ENCODE measurements around the gene ZNF700.

The ZNF700 gene

GRCh38 chr19:11924886-11925650 lies at the start of gene ZNF700 (continued):
- TF ChIP-seq GFI1B (tag by site-specific recombination; IDR thresholded peaks at IDR 0.05) (no peak), PATZ1 (tag by site-specific recombination; IDR thresholded peaks at IDR 0.05) (peak; percentile 63), OSR2 (tag by site-specific recombination; IDR thresholded peaks at IDR 0.05) (no peak), ZFP3 (tag by site-specific recombination; IDR thresholded peaks at IDR 0.05; ENCODE audit: low read depth) (no peak), ZNF211 (tag by site-specific recombination; IDR thresholded peaks at IDR 0.05; ENCODE audit: low read depth) (no peak), SP2 (tag by site-specific recombination; IDR thresholded peaks at IDR 0.05) (peak; percentile 92), KLF9 (tag by site-specific recombination; IDR thresholded peaks at IDR 0.05; ENCODE audit: low read depth) (peak; percentile 79), ZNF169 (tag by site-specific recombination; IDR thresholded peaks at IDR 0.05) (no peak), ZNF138 (tag by site-specific recombination; IDR thresholded peaks at IDR 0.05; ENCODE audit: borderline replicate concordance) (no peak), ZNF266 (tag by site-specific recombination; IDR thresholded peaks at IDR 0.05; ENCODE audit: low read depth) (no peak), ZNF555 (tag by site-specific recombination; conservative IDR thresholded peaks at IDR 0.05) (no peak), ZNF175 (tag by site-specific recombination; IDR thresholded peaks at IDR 0.05) (no peak), ZNF37A (tag by site-specific recombination; IDR thresholded peaks at IDR 0.05) (no peak), ZNF155 (tag by site-specific recombination; IDR thresholded peaks at IDR 0.05) (no peak), ZNF626 (tag by site-specific recombination; IDR thresholded peaks at IDR 0.05) (no peak), ZNF560 (tag by site-specific recombination; IDR thresholded peaks at IDR 0.05; ENCODE audit: borderline replicate concordance) (no peak), IKZF3 (tag by site-specific recombination; IDR thresholded peaks at IDR 0.05) (no peak), ZNF514 (tag by site-specific recombination; IDR thresholded peaks at IDR 0.05) (no peak), ZNF48 (tag by site-specific recombination; IDR thresholded peaks at IDR 0.05) (no peak), ZNF202 (tag by site-specific recombination; IDR thresholded peaks at IDR 0.05; ENCODE audit: borderline replicate concordance) (no peak), ZNF548 (tag by site-specific recombination; IDR thresholded peaks at IDR 0.05) (no peak), PRDM1 (tag by site-specific recombination; IDR thresholded peaks at IDR 0.05) (no peak), ZXDB (tag by site-specific recombination; IDR thresholded peaks at IDR 0.05) (peak; percentile 69), HOXD13 (CRISPR knock-in tag; IDR thresholded peaks at IDR 0.05; ENCODE audit: borderline replicate concordance) (no peak), TRIM28 (IDR thresholded peaks at IDR 0.05; ENCODE audit: borderline replicate concordance, low read length) (no peak), ZNF112 (tag by site-specific recombination; IDR thresholded peaks at IDR 0.05) (no peak), ZBTB17 (tag by site-specific recombination; IDR thresholded peaks at IDR 0.05) (peak; percentile 40), ZEB2 (tag by site-specific recombination; IDR thresholded peaks at IDR 0.05) (peak; percentile 76)
- TF ChIP-seq, protein P1, sequence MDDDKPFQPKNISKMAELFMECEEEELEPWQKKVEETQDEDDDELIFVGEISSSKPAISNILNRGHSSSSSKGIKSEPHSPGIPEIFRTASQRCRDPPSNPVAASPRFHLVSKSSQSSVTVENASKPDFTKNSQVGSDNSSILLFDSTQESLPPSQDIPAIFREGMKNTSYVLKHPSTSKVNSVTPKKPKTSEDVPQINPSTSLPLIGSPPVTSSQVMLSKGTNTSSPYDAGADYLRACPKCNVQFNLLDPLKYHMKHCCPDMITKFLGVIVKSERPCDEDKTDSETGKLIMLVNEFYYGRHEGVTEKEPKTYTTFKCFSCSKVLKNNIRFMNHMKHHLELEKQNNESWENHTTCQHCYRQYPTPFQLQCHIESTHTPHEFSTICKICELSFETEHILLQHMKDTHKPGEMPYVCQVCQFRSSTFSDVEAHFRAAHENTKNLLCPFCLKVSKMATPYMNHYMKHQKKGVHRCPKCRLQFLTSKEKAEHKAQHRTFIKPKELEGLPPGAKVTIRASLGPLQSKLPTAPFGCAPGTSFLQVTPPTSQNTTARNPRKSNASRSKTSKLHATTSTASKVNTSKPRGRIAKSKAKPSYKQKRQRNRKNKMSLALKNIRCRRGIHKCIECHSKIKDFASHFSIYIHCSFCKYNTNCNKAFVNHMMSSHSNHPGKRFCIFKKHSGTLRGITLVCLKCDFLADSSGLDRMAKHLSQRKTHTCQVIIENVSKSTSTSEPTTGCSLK (tag by site-specific recombination; IDR thresholded peaks at IDR 0.05): no peak
- TF ChIP-seq, protein P2, sequence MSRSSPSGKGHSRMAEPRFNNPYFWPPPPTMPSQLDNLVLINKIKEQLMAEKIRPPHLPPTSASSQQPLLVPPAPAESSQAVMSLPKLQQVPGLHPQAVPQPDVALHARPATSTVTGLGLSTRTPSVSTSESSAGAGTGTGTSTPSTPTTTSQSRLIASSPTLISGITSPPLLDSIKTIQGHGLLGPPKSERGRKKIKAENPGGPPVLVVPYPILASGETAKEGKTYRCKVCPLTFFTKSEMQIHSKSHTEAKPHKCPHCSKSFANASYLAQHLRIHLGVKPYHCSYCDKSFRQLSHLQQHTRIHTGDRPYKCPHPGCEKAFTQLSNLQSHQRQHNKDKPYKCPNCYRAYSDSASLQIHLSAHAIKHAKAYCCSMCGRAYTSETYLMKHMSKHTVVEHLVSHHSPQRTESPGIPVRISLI (tag by site-specific recombination; IDR thresholded peaks at IDR 0.05): no peak
- TF ChIP-seq, protein P3, sequence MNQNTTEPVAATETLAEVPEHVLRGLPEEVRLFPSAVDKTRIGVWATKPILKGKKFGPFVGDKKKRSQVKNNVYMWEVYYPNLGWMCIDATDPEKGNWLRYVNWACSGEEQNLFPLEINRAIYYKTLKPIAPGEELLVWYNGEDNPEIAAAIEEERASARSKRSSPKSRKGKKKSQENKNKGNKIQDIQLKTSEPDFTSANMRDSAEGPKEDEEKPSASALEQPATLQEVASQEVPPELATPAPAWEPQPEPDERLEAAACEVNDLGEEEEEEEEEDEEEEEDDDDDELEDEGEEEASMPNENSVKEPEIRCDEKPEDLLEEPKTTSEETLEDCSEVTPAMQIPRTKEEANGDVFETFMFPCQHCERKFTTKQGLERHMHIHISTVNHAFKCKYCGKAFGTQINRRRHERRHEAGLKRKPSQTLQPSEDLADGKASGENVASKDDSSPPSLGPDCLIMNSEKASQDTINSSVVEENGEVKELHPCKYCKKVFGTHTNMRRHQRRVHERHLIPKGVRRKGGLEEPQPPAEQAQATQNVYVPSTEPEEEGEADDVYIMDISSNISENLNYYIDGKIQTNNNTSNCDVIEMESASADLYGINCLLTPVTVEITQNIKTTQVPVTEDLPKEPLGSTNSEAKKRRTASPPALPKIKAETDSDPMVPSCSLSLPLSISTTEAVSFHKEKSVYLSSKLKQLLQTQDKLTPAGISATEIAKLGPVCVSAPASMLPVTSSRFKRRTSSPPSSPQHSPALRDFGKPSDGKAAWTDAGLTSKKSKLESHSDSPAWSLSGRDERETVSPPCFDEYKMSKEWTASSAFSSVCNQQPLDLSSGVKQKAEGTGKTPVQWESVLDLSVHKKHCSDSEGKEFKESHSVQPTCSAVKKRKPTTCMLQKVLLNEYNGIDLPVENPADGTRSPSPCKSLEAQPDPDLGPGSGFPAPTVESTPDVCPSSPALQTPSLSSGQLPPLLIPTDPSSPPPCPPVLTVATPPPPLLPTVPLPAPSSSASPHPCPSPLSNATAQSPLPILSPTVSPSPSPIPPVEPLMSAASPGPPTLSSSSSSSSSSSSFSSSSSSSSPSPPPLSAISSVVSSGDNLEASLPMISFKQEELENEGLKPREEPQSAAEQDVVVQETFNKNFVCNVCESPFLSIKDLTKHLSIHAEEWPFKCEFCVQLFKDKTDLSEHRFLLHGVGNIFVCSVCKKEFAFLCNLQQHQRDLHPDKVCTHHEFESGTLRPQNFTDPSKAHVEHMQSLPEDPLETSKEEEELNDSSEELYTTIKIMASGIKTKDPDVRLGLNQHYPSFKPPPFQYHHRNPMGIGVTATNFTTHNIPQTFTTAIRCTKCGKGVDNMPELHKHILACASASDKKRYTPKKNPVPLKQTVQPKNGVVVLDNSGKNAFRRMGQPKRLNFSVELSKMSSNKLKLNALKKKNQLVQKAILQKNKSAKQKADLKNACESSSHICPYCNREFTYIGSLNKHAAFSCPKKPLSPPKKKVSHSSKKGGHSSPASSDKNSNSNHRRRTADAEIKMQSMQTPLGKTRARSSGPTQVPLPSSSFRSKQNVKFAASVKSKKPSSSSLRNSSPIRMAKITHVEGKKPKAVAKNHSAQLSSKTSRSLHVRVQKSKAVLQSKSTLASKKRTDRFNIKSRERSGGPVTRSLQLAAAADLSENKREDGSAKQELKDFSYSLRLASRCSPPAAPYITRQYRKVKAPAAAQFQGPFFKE (tag by site-specific recombination; IDR thresholded peaks at IDR 0.05; ENCODE audit: borderline replicate concordance): no peak
